Activated T-cell treated with anti-CD3 and anti-CD28 coated beads for 4 hours (primary cell): ENCODE data around the gene UNC13C.

Source experiments
- DNase-seq: peaks from one replicate; pipeline ENCODE4 v3.0.0-alpha.2; 2020

The UNC13C gene

GRCh38 chr15:54026258-54026657, 48.0 kb downstream of the UNC13C start:
- DNase-seq = no peak

- DNase-seq = no peak
Measured at GRCh38 chr15:54026891-54027290, 48.6 kb downstream of the UNC13C start.

GRCh38 chr15:54029081-54029480, 50.8 kb downstream of the UNC13C start:
- DNase-seq = no peak

- no peak for DNase-seq
Measured at GRCh38 chr15:54032066-54032465, 53.8 kb downstream of the UNC13C start.

GRCh38 chr15:54033356-54033860, 55.2 kb downstream of the UNC13C start:
- DNase-seq = no peak

GRCh38 chr15:54033869-54034458, 55.7 kb downstream of the UNC13C start:
- DNase-seq = no peak

GRCh38 chr15:54035616-54036015, 57.4 kb downstream of the UNC13C start:
- DNase-seq = no peak

- no peak for DNase-seq
Measured at GRCh38 chr15:54045397-54045796, 67.2 kb downstream of the UNC13C start.

- DNase-seq = no peak
Measured at GRCh38 chr15:54046093-54046492, 67.9 kb downstream of the UNC13C start.

GRCh38 chr15:54064365-54064764, 86.1 kb downstream of the UNC13C start:
- DNase-seq = no peak

- no peak for DNase-seq
Measured at GRCh38 chr15:54066403-54066802, 88.2 kb downstream of the UNC13C start.

GRCh38 chr15:54082836-54083492, 104.7 kb downstream of the UNC13C start:
- no peak for DNase-seq

GRCh38 chr15:54083501-54083900, 105.3 kb downstream of the UNC13C start:
- DNase-seq = no peak

- no peak for DNase-seq
Measured at GRCh38 chr15:54083991-54084390, 105.8 kb downstream of the UNC13C start.

GRCh38 chr15:54088837-54089236, 110.6 kb downstream of the UNC13C start:
- DNase-seq = no peak

GRCh38 chr15:54089776-54090175, 111.5 kb downstream of the UNC13C start:
- no peak for DNase-seq

GRCh38 chr15:54091651-54092050, 113.4 kb downstream of the UNC13C start:
- no peak for DNase-seq

- DNase-seq = no peak
Measured at GRCh38 chr15:54094661-54095060, 116.4 kb downstream of the UNC13C start.

- no peak for DNase-seq
Measured at GRCh38 chr15:54097019-54097418, 118.8 kb downstream of the UNC13C start.

- no peak for DNase-seq
Measured at GRCh38 chr15:54099010-54099409, 120.8 kb downstream of the UNC13C start.

- no peak for DNase-seq
Measured at GRCh38 chr15:54101664-54102270, 123.5 kb downstream of the UNC13C start.

- DNase-seq = no peak
Measured at GRCh38 chr15:54102704-54103103, 124.5 kb downstream of the UNC13C start.

GRCh38 chr15:54109014-54109413, 130.8 kb downstream of the UNC13C start:
- DNase-seq = no peak

- no peak for DNase-seq
Measured at GRCh38 chr15:54119051-54119450, 140.8 kb downstream of the UNC13C start.
